ENCODE data around the gene ASB7. TPM values are rescaled to one million over a fixed set of nuclear protein-coding genes. Genes with fewer than 3 reads are reported as not detected.
A peak's percentile ranks its signal among the peaks of the same experiment; 100 is the strongest.

The ASB7 gene, protein sequence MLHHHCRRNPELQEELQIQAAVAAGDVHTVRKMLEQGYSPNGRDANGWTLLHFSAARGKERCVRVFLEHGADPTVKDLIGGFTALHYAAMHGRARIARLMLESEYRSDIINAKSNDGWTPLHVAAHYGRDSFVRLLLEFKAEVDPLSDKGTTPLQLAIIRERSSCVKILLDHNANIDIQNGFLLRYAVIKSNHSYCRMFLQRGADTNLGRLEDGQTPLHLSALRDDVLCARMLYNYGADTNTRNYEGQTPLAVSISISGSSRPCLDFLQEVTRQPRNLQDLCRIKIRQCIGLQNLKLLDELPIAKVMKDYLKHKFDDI
- 10 to 100 TPM; 15.6 to 27.1 (median 16.4) TPM for total RNA-seq
- 1 to 10 TPM; 3.4 to 5.1 (median 4.0) TPM for polyA plus RNA-seq
- long read RNA-seq, donor 1, full-length matches to known transcripts: 1 of 1 reads
- long read RNA-seq, donor 1, partial matches to known transcripts: 0 of 1 reads
- long read RNA-seq, donor 1, other reads (novel, unspliced or antisense): 0 of 1 reads
- long read RNA-seq, donor 2, full-length matches to known transcripts: 1 of 1 reads
- long read RNA-seq, donor 2, partial matches to known transcripts: 0 of 1 reads
- long read RNA-seq, donor 2, other reads (novel, unspliced or antisense): 0 of 1 reads

DNA sequence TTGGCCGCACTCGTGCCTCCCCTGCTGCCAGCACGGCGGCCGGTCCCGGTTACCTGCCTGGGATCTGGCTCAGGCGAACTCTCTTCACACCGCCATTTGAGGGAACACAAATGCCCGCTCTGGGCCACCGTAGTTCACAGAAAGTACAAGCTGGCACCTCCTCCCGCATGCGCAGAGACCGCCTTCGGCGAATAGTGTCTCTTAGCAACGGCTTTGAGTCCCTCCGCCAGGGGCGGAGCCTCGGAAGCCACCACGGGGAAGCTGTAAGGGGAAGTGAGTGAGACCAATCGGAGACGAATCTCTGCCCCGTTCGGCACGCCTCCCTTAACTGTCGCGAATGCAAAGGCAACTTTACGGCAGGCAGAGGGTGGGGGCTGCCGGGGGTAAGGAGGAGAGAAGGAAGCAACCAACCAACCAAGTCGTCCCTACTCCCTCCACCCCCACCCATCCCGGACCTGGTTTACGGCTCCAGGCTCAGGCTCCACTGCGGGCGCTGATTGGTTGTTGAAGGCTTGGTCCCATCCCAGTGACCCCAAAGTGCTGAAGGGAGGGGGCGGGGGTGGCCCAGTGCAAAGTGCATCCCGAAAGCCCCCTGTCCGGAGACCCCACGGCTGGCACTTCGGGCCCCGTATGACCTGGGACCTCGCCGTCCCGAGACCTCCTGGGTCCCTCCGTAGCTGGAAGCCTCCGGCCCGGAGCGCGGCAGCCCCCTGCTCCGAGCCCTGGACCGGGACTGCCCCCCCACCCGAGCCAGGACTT is at the start of gene ASB7, which contains the start of gene LINS1:
Gene ASB7 (plus strand): TSS at position 526 of the 759 bp plus-strand sequence. CDS start 9,628 bp downstream, outside the sequence.
Gene LINS1 (minus strand): TSS at position 121 of the 759 bp plus-strand sequence. CDS start 21,342 bp downstream, outside the sequence.
- WGBS, 5 donors: 0 to 1% (median 1%) methylated on average over 34 to 51 of the region's 51 CpGs
- H3K9me3 ChIP-seq: no peaks in the 10 kb centered on the region
- intact Hi-C loops (cut with DNase I; ENCODE audit: low total_unique reads): no loop called here

DNA sequence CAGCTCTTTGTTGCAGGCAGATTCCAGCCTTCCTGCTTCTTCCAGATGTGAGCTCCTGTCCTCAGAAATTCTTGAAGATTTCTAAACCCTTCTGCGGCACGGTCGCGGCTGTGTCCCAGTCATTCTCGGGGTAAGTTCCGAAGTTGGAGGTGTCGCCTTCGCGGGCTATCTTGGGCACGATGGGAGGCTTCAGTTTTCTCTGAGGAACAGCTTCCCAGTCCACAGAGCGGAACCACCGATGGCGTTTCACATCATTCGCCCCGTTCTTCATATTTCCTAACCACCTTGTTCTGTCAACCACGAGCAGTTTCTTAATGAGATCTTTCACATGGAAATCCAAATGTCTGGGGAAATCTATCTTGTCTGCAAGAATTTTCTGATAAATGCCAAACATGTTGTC is 48.9 kb upstream of the ASB7 start:
- Histone ChIP-seq H3K27ac (peak overlapping the region in 2 of 8 donors; percentile 27 to 43), H3K27me3 (replicated peaks in 1 of 7) (no peaks in the 10 kb centered on the region), H3K4me3 (no peak overlapping the region), H3K4me1 (no peaks in the 10 kb centered on the region), H3K36me3 (peaks cover 0 to under 1% (median 0%) of the 10 kb centered on the region in 6 donors), H3K9me3 (peaks cover 0 to 15% (median 0%) of the 10 kb centered on the region in 8 donors)
- TF ChIP-seq, protein P1, sequence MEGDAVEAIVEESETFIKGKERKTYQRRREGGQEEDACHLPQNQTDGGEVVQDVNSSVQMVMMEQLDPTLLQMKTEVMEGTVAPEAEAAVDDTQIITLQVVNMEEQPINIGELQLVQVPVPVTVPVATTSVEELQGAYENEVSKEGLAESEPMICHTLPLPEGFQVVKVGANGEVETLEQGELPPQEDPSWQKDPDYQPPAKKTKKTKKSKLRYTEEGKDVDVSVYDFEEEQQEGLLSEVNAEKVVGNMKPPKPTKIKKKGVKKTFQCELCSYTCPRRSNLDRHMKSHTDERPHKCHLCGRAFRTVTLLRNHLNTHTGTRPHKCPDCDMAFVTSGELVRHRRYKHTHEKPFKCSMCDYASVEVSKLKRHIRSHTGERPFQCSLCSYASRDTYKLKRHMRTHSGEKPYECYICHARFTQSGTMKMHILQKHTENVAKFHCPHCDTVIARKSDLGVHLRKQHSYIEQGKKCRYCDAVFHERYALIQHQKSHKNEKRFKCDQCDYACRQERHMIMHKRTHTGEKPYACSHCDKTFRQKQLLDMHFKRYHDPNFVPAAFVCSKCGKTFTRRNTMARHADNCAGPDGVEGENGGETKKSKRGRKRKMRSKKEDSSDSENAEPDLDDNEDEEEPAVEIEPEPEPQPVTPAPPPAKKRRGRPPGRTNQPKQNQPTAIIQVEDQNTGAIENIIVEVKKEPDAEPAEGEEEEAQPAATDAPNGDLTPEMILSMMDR (IDR thresholded peaks at IDR 0.05 in 8 of 11, conservative IDR thresholded peaks at IDR 0.05 in 3 of 11): no peak
- TF ChIP-seq POLR2AphosphoS5 (IDR thresholded peaks at IDR 0.05): no peak
- TF ChIP-seq POLR2A (IDR thresholded peaks at IDR 0.05): no peak
- 70 to 93% (median 89%) methylated on average over 16 of the region's 16 CpGs for WGBS, 5 donors
- intact Hi-C loops (cut with DNase I; ENCODE audit: low total_unique reads): no loop called here
- DNase-seq: peak; percentile 79

More for the DNA sequence above, at the start of gene ASB7, which contains the start of gene LINS1:
- peak; percentile 100 for DNase-seq
- Histone ChIP-seq H3K36me3 (peaks cover 0 to 28% (median 4%) of the 10 kb centered on the region in 6 donors), H3K27me3 (replicated peaks in 1 of 7) (no peaks in the 10 kb centered on the region), H3K4me1 (peaks cover 19 to 85% (median 56%) of the 10 kb centered on the region in 6 donors), H3K27ac (peak within 1 kb of the TSS; percentile 76 to 96 (median 92)), H3K4me3 (peak within 1 kb of the TSS; percentile 76 to 97 (median 93))
- TF ChIP-seq POLR2A (IDR thresholded peaks at IDR 0.05): no peak
- peak; percentile 87 to 94 (median 89) for TF ChIP-seq POLR2AphosphoS5 (IDR thresholded peaks at IDR 0.05)
- TF ChIP-seq, protein P1 (IDR thresholded peaks at IDR 0.05 in 8 of 11, conservative IDR thresholded peaks at IDR 0.05 in 3 of 11): peak in 1 of 11 experiments; percentile 40

DNA sequence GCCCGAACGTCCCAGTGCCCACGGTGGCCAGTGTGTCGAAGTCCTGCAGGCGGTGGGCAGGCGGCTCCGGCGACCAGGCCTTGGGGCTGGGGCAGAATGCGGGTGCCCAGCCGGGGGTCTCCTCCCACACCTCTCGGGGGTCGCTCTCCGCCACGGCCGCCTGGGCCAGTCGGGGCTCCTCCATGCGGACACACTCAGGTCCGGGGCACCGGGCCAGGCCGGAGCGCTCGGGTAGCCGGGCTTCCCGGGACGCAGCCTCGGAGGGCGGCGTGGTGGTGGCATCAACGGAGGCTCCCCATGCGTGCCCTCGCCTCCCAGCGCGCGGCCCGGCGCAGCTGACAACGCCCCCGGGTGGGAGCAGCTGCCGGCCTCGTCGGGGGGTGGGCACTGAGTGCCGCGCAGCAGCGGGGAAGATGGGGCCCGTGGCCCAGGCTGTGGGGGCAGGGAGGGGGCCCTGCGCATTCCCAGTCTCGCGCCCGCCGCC is 43.6 kb upstream of the ASB7 start:
- peak; percentile 82 for DNase-seq
- intact Hi-C loops (cut with DNase I; ENCODE audit: low total_unique reads): no loop called here
- Histone ChIP-seq H3K27me3 (replicated peaks in 1 of 7) (no peaks in the 10 kb centered on the region), H3K4me3 (peak overlapping the region in 1 of 8 donors; percentile 15), H3K4me1 (peaks cover 0 to 21% (median 0%) of the 10 kb centered on the region in 6 donors), H3K27ac (peak overlapping the region in 3 of 8 donors; percentile 72 to 80 (median 80)), H3K36me3 (peaks cover 0 to 19% (median 0%) of the 10 kb centered on the region in 6 donors), H3K9me3 (no peaks in the 10 kb centered on the region)
- TF ChIP-seq POLR2A (IDR thresholded peaks at IDR 0.05) (no peak), POLR2AphosphoS5 (IDR thresholded peaks at IDR 0.05) (peak in 1 of 3 donors; percentile 27)
- WGBS, 5 donors: 94 to 99% (median 95%) methylated on average over 18 to 50 of the region's 50 CpGs

DNA sequence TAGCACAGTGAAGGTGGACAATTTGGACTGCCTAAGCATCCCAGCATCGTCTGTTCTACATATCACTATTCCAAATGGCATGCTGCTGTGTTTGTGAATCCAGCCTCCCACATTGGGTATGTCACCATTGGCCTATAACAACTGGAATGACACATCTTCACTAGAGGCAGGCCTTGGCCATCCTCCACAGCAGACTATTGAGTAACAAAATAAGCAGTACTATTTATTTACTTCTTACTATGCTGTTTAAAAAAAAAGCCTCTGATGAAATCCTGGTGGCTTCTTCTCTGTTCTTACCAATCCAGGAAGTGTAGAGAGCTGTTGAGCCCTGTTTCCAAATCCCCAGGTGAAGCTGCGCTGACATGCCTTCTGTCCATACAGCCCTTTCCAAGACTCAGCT is 43.1 kb upstream of the ASB7 start:
- H3K4me3 ChIP-seq: peak overlapping the region in 1 of 8 donors; percentile 15

More for the DNA sequence above, 43.1 kb upstream of the ASB7 start:
- intact Hi-C loops (cut with DNase I; ENCODE audit: low total_unique reads): no loop called here
- WGBS, 5 donors: 60 to 96% (median 80%) methylated on average over 2 of the region's 2 CpGs
- Histone ChIP-seq H3K27me3 (replicated peaks in 1 of 7) (no peaks in the 10 kb centered on the region), H3K36me3 (peaks cover 0 to 19% (median 0%) of the 10 kb centered on the region in 6 donors), H3K9me3 (no peaks in the 10 kb centered on the region), H3K4me1 (peaks cover 0 to 21% (median 0%) of the 10 kb centered on the region in 6 donors), H3K27ac (peak overlapping the region in 6 of 8 donors; percentile 23 to 80 (median 52))
- TF ChIP-seq, protein P1 (IDR thresholded peaks at IDR 0.05 in 8 of 11, conservative IDR thresholded peaks at IDR 0.05 in 3 of 11): no peak
- TF ChIP-seq POLR2AphosphoS5 (IDR thresholded peaks at IDR 0.05) (no peak), POLR2A (IDR thresholded peaks at IDR 0.05) (no peak)
- DNase-seq: no peak
